ENCODE data around the gene ISG20L2.

DNA sequence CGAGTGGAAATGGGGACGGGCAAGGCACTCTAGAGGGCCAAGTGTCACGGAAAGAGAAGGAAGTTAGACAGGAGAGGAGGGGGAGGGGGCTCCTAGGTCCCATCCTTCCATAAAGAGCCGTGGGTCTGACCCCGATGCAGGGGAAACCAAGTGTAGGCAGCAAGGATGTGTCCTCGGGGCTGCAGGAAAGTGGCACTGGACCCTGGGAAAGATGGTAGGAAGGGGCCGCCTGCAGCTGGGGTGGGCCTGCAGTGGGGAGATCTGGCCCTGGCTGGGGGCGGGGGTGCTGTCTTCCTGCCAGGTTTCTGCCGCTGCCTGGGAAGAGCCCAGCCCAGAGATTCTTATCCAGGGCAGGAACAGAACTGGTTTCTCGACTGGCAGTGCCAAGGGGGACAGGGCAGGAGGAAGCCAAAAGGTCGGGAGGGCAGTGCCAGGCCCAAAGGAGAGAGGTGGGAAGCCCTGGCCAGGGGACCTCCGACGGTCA lies 36.1 kb downstream of the ISG20L2 start:
- TF ChIP-seq, protein P1, sequence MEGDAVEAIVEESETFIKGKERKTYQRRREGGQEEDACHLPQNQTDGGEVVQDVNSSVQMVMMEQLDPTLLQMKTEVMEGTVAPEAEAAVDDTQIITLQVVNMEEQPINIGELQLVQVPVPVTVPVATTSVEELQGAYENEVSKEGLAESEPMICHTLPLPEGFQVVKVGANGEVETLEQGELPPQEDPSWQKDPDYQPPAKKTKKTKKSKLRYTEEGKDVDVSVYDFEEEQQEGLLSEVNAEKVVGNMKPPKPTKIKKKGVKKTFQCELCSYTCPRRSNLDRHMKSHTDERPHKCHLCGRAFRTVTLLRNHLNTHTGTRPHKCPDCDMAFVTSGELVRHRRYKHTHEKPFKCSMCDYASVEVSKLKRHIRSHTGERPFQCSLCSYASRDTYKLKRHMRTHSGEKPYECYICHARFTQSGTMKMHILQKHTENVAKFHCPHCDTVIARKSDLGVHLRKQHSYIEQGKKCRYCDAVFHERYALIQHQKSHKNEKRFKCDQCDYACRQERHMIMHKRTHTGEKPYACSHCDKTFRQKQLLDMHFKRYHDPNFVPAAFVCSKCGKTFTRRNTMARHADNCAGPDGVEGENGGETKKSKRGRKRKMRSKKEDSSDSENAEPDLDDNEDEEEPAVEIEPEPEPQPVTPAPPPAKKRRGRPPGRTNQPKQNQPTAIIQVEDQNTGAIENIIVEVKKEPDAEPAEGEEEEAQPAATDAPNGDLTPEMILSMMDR (IDR thresholded peaks at IDR 0.05; ENCODE audit: poor library complexity), result no peak
- TF ChIP-seq EZH2 (IDR thresholded peaks at IDR 0.05; ENCODE audit: borderline replicate concordance), result no peak

Measured in hepatocyte (in vitro differentiated cells).